Progenitor cell of endocrine pancreas (in vitro differentiated cells): ENCODE measurements around the gene GMIP. TPM values are rescaled to one million over a fixed set of nuclear protein-coding genes. Genes with fewer than 3 reads are reported as not detected.

ENCODE experiments used
- DNase-seq: peaks from one replicate; pipeline ENCODE4 v3.0.0; 2021; ENCODE audit warnings: low spot score; ENCODE audit not compliant: unreplicated experiment
- H3K27ac Mint-ChIP-seq: 2 replicates; pipeline ENCODE4 v1.8.0; 2021; ENCODE audit warnings: mild to moderate bottlenecking, moderate library complexity, mixed read lengths
- H3K27me3 Mint-ChIP-seq: 2 replicates; pipeline ENCODE4 v1.8.0; 2021; ENCODE audit warnings: mixed read lengths
- H3K36me3 Mint-ChIP-seq: 2 replicates; pipeline ENCODE4 v1.8.0; 2022; ENCODE audit warnings: mixed read lengths; ENCODE audit not compliant: insufficient read depth
- H3K4me1 Mint-ChIP-seq: 2 replicates; pipeline ENCODE4 v1.8.0; 2021; ENCODE audit warnings: low read depth, mixed read lengths
- H3K4me3 Mint-ChIP-seq: 2 replicates; pipeline ENCODE4 v1.8.0; 2021; ENCODE audit warnings: low read depth, mild to moderate bottlenecking, moderate library complexity, mixed read lengths
- H3K9me3 Mint-ChIP-seq: 2 replicates; pipeline ENCODE4 v1.8.0; 2021; ENCODE audit warnings: low read depth, mixed read lengths
- total RNA-seq: library from RNA; stranded (reverse); gene quantifications from 2 replicates; pipeline ENCODE4 v1.2.1, GENCODE V29; 2021
- TF ChIP-seq, protein P1 (sequence below): fragments of 200-600 bp; sonication (generic); IDR thresholded peaks from one replicate; pipeline ENCODE4 v1.5.0; 2021; ENCODE audit warnings: antibody characterized with exemption, mild to moderate bottlenecking; ENCODE audit not compliant: unreplicated experiment

GMIP gene
- total RNA-seq, 1 donor from 2014 or later: 30.5 TPM

DNA sequence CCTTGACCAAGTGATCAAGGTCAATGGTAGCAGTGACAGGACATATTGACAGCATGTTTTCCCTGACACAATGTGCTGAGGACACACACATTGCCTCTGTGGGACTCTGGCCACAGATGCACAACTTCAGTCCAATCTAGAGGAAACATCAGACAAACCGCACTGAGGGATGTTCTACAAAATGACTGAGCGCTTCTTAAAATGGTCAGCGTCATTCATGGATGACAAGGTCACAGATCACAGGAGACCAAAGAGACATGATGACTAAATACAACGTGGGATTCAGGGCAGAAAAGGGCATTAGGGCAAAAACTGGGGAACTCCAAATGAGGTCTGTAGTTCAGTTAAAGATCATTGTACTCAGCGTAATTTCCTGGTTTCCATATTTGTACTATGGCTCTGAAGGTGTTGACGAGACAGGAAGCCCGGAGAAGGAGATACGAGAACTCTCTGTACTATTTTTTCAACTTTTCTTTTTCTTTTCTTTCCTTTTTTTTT lies 45.6 kb downstream of the GMIP start:
- Mint-ChIP-seq H3K4me3 (no peak overlapping the region), H3K36me3 (no peaks in the 10 kb centered on the region), H3K27me3 (no peaks in the 10 kb centered on the region), H3K9me3 (no peaks in the 10 kb centered on the region), H3K27ac (no peak overlapping the region), H3K4me1 (peaks cover 6% of the 10 kb centered on the region)
- TF ChIP-seq, protein P1, sequence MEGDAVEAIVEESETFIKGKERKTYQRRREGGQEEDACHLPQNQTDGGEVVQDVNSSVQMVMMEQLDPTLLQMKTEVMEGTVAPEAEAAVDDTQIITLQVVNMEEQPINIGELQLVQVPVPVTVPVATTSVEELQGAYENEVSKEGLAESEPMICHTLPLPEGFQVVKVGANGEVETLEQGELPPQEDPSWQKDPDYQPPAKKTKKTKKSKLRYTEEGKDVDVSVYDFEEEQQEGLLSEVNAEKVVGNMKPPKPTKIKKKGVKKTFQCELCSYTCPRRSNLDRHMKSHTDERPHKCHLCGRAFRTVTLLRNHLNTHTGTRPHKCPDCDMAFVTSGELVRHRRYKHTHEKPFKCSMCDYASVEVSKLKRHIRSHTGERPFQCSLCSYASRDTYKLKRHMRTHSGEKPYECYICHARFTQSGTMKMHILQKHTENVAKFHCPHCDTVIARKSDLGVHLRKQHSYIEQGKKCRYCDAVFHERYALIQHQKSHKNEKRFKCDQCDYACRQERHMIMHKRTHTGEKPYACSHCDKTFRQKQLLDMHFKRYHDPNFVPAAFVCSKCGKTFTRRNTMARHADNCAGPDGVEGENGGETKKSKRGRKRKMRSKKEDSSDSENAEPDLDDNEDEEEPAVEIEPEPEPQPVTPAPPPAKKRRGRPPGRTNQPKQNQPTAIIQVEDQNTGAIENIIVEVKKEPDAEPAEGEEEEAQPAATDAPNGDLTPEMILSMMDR: no peak
- DNase-seq: no peak

DNA sequence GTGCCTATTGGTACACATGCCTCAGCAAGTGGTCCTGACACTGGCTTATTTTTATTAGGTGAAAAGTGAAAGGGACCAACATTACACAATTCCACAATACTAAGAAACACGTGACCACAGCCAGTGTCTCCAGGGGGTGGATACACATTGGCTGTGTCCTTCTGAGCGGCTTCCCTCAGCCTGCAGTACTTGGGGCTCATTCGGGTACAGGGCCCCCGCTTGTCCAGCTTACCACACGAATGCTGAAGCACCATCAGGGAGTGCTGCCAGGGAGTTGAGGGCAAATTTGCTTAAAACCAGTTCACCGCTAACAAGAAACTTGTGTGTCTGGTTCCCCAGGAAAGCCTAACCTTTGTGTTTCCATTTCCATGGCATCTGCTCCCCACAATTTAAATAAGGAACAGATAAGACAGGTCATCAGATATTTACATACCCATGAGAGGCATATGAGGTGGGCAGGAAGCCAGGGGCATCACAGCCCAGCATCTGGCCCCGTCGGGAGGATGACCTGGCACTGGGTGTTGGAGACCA lies 48.2 kb downstream of the GMIP start:
- TF ChIP-seq, protein P1: no peak
- no peaks in the 10 kb centered on the region for H3K9me3 Mint-ChIP-seq
- H3K4me3 Mint-ChIP-seq: no peak overlapping the region
- H3K4me1 Mint-ChIP-seq: peaks cover 10% of the 10 kb centered on the region
- no peak for DNase-seq
- H3K27ac Mint-ChIP-seq: peak overlapping the region; percentile 49
- no peaks in the 10 kb centered on the region for H3K36me3 Mint-ChIP-seq
- H3K27me3 Mint-ChIP-seq: no peaks in the 10 kb centered on the region

DNA sequence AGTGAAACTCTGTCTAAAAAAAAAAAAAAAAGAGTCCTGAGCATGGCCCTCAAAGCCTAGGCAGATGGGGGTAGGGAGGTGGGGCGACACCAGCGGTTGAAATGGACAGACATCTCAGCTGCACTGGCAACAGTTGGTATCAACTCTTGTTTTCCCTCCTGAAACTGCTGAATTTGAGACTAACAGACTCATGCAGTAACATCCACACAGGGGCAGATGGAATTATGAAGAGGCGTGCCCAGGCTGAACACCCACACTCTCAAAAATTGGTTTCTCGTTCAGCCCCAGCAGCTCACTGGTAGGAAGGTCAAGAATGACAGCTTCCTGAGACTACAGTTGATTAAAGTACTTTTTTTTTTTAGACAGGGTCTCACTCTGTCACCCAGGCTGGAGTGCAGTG lies 49.1 kb downstream of the GMIP start:
- Mint-ChIP-seq H3K4me3 (no peak overlapping the region), H3K36me3 (no peaks in the 10 kb centered on the region), H3K27me3 (no peaks in the 10 kb centered on the region), H3K9me3 (no peaks in the 10 kb centered on the region), H3K4me1 (peaks cover 10% of the 10 kb centered on the region), H3K27ac (no peak overlapping the region)
- TF ChIP-seq, protein P1: no peak
- no peak for DNase-seq

GRCh38 chr19:19592690-19593089 lies 50.8 kb downstream of the GMIP start:
- H3K9me3 Mint-ChIP-seq: no peaks in the 10 kb centered on the region
- no peaks in the 10 kb centered on the region for H3K36me3 Mint-ChIP-seq
- H3K27me3 Mint-ChIP-seq: no peaks in the 10 kb centered on the region
- peaks cover 10% of the 10 kb centered on the region for H3K4me1 Mint-ChIP-seq
- TF ChIP-seq, protein P1: no peak
- DNase-seq: no peak
- H3K27ac Mint-ChIP-seq: no peak overlapping the region
- H3K4me3 Mint-ChIP-seq: no peak overlapping the region

DNA sequence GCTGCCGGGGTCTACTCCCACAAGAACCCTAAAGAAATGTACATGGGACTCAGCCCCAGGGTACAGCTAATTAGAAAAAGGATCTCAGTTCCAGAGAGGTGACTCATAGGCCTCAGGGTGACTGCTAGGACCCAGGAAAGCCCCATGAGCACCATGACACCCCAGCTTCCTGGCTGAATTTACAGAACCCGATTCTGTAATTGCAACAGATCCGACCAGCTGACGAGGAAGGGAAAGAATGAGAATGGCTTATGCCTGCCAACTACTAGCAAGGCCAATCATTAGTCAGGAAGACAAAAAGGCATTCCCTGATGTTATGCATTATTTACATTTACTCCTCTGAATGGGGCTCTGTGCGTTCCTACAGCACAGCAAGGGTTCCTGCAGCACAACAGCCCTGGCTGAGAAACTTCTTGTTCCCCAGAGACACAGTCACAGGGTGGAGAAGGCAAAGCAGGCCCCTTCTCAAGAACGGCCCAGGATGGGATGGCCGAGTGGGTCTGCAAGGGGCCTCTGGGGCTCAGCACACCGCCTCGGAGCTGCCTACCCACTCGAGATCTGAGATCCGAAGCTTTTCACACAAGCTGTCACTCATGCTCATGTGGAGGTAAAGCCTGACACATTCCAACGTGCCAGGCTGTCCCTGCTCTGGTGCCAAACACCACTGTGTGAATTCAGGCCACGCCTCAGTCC lies 52.2 kb downstream of the GMIP start:
- H3K4me3 Mint-ChIP-seq: no peak overlapping the region

More for the DNA sequence above, 52.2 kb downstream of the GMIP start:
- Mint-ChIP-seq H3K27me3 (no peaks in the 10 kb centered on the region), H3K27ac (no peak overlapping the region), H3K4me1 (peaks cover 10% of the 10 kb centered on the region), H3K9me3 (no peaks in the 10 kb centered on the region), H3K36me3 (no peaks in the 10 kb centered on the region)
- DNase-seq: no peak
- TF ChIP-seq, protein P1: no peak
